HFFc6 (cell line): ENCODE measurements around the gene EI24. TPM values are rescaled to one million over a fixed set of nuclear protein-coding genes. Genes with fewer than 3 reads are reported as not detected.
A peak's percentile ranks its signal among the peaks of the same experiment; 100 is the strongest.
"Not testable (repeated sequence)": the region's sequence is repeated elsewhere in the genome, so short reads cannot be mapped to it uniquely, and the experiment has no call there.

Experiments
- DNase-seq: peaks from one replicate; pipeline ENCODE4 v3.0.0-alpha.2; 2018
- H3K27ac Mint-ChIP-seq: 2 replicates; pipeline ENCODE4 v1.8.0; 2020; ENCODE audit warnings: mild to moderate bottlenecking, mixed read lengths
- H3K27me3 Mint-ChIP-seq: 2 replicates; pipeline ENCODE4 v1.8.0; 2021; ENCODE audit warnings: mild to moderate bottlenecking, moderate library complexity, mixed read lengths; ENCODE audit not compliant: insufficient read depth
- H3K36me3 Mint-ChIP-seq: 2 replicates; pipeline ENCODE4 v1.8.0; 2021; ENCODE audit warnings: low read depth, mixed read lengths
- H3K4me1 Mint-ChIP-seq: 2 replicates; pipeline ENCODE4 v1.8.0; 2020; ENCODE audit warnings: low read depth, mixed read lengths
- H3K4me3 Mint-ChIP-seq: 2 replicates; pipeline ENCODE4 v1.8.0; 2020; ENCODE audit warnings: mild to moderate bottlenecking, moderate library complexity, mixed read lengths
- H3K9me3 Mint-ChIP-seq: 2 replicates; pipeline ENCODE4 v1.8.0; 2020; ENCODE audit warnings: mild to moderate bottlenecking, mixed read lengths
- CTCF ChIP-seq: fragments of 200-600 bp; sonication (generic); IDR thresholded peaks from 2 replicates; pipeline ENCODE4 v1.5.0; 2021; ENCODE audit warnings: antibody characterized with exemption, mild to moderate bottlenecking
- long read RNA-seq: library from polyadenylated mRNA; unstranded; transcript quantifications from one replicate; pipeline ENCODE4 v2.0.0, GENCODE V29; 2019
- total RNA-seq, 6 experiments: library from RNA; stranded (reverse); fragmentation: NEBNext Ultra II Directional; extraction: Animal tissue kit (Norgen Biotek cat#: 25700); gene quantifications; 2 replicates in 1 of 6; 3 replicates in 5 of 6; pipeline ENCODE4 v1.2.3, GENCODE V29; 2021

Gene EI24
- total RNA-seq = 10 to 100 TPM; 73.8 to 92.1 (median 86.0) TPM
- long read RNA-seq, transcript EI24-201 (11 exons, 2,455 nt) = major isoform, 58 of 88 reads
- long read RNA-seq, partial matches to known transcripts = 11 of 88 reads
- long read RNA-seq, other reads (novel, unspliced or antisense) = 17 of 88 reads

- peaks cover 5% of the 10 kb centered on the region; the same call in 1 of the 2 replicates for H3K36me3 Mint-ChIP-seq
- H3K4me1 Mint-ChIP-seq = peaks cover 21% of the 10 kb centered on the region
Measured at GRCh38 chr11:125568970-125569914, at the start of gene EI24. EI24 (plus strand) TSS chr11:125569477; CDS start chr11:125572528, 3,051 bp downstream.

GRCh38 chr11:125519860-125520834 lies 49.1 kb upstream of the EI24 start:
- Mint-ChIP-seq H3K9me3 (no peaks in the 10 kb centered on the region; the same call in 1 of the 2 replicates), H3K4me3 (no peak overlapping the region), H3K27me3 (peaks cover 6% of the 10 kb centered on the region), H3K27ac (no peak overlapping the region), H3K36me3 (no peaks in the 10 kb centered on the region), H3K4me1 (no peaks in the 10 kb centered on the region)
- DNase-seq = no peak
- no peak for TF ChIP-seq CTCF

More at GRCh38 chr11:125568970-125569914, at the start of gene EI24:
- H3K27me3 Mint-ChIP-seq = peaks cover 2% of the 10 kb centered on the region
- DNase-seq = peak; percentile 85
- H3K27ac Mint-ChIP-seq = peak within 1 kb of the TSS; percentile 85
- peak within 1 kb of the TSS; percentile 94 for H3K4me3 Mint-ChIP-seq
- H3K9me3 Mint-ChIP-seq = no peaks in the 10 kb centered on the region
- peak; percentile 80 for TF ChIP-seq CTCF

- no peaks in the 10 kb centered on the region for H3K36me3 Mint-ChIP-seq
- no peak for DNase-seq
- H3K4me1 Mint-ChIP-seq = no peaks in the 10 kb centered on the region
- no peak overlapping the region; the same call in 1 of the 2 replicates for H3K4me3 Mint-ChIP-seq
- peaks cover 7% of the 10 kb centered on the region; the same call in 1 of the 2 replicates for H3K27me3 Mint-ChIP-seq
- no peak for TF ChIP-seq CTCF
- no peaks in the 10 kb centered on the region; the same call in 1 of the 2 replicates for H3K9me3 Mint-ChIP-seq
- H3K27ac Mint-ChIP-seq = no peak overlapping the region
Measured at GRCh38 chr11:125525303-125525702, 44.0 kb upstream of the EI24 start.

GRCh38 chr11:125532668-125533067 lies 36.6 kb upstream of the EI24 start:
- no peak for DNase-seq
- peaks cover 7% of the 10 kb centered on the region for H3K27me3 Mint-ChIP-seq
- H3K36me3 Mint-ChIP-seq = no peaks in the 10 kb centered on the region
- H3K4me3 Mint-ChIP-seq = no peak overlapping the region
- no peak overlapping the region for H3K27ac Mint-ChIP-seq
- TF ChIP-seq CTCF = no peak
- H3K9me3 Mint-ChIP-seq = no peaks in the 10 kb centered on the region
- no peaks in the 10 kb centered on the region for H3K4me1 Mint-ChIP-seq

GRCh38 chr11:125535585-125535984 lies 33.7 kb upstream of the EI24 start:
- Mint-ChIP-seq H3K4me1 (no peaks in the 10 kb centered on the region), H3K9me3 (no peaks in the 10 kb centered on the region), H3K27ac (no peak overlapping the region), H3K4me3 (no peak overlapping the region), H3K36me3 (no peaks in the 10 kb centered on the region), H3K27me3 (peaks cover 5% of the 10 kb centered on the region)
- DNase-seq = no peak
- no peak for TF ChIP-seq CTCF

GRCh38 chr11:125536834-125537233 lies 32.4 kb upstream of the EI24 start:
- not testable (repeated sequence) for H3K36me3 Mint-ChIP-seq, H3K9me3 Mint-ChIP-seq, H3K4me1 Mint-ChIP-seq, H3K4me3 Mint-ChIP-seq, H3K27ac Mint-ChIP-seq, DNase-seq, H3K27me3 Mint-ChIP-seq
